ENCODE results near the gene C12orf43.

The C12orf43 gene

GRCh38 chr12:120993496-120993895 lies 22.8 kb downstream of the C12orf43 start:
- no peaks in the 10 kb centered on the region for H3K9me3 ChIP-seq (ENCODE audit: control insufficient read depth, insufficient read depth, low read length)
- H3F3A ChIP-seq (ENCODE audit: control insufficient read depth, insufficient read depth), result no peaks in the 10 kb centered on the region
- H3K27me3 ChIP-seq (ENCODE audit: control insufficient read depth, low read length), result no peaks in the 10 kb centered on the region; the same call in 1 of the 2 replicates
- H3K4me3 ChIP-seq (ENCODE audit: low read length), result no peak overlapping the region
- no peaks in the 10 kb centered on the region for H3K4me1 ChIP-seq (ENCODE audit: control insufficient read depth, low read length)
- no peaks in the 10 kb centered on the region for H4K20me1 ChIP-seq (ENCODE audit: control insufficient read depth, insufficient read depth, low read depth, low read length)
- no peak overlapping the region for H3K27ac ChIP-seq (ENCODE audit: low read depth, low read length)
- no peaks in the 10 kb centered on the region for H3K79me2 ChIP-seq (ENCODE audit: control insufficient read depth, low read length)
- no peaks in the 10 kb centered on the region; the same call in 1 of the 2 replicates for H3K9me2 ChIP-seq (replicated peaks; ENCODE audit: control insufficient read depth, low read length)
- TF ChIP-seq CTCF (IDR thresholded peaks at IDR 0.05; ENCODE audit: low read depth, low read length, poor library complexity, severe bottlenecking), result no peak
- TF ChIP-seq EZH2phosphoT487 (IDR thresholded peaks at IDR 0.05; ENCODE audit: borderline replicate concordance, low read length), result no peak
- no peaks in the 10 kb centered on the region for H3K36me3 ChIP-seq (ENCODE audit: control insufficient read depth, low read length)
- no peak overlapping the region for H3K4me2 ChIP-seq (ENCODE audit: low read length)

GRCh38 chr12:120992989-120993388 lies 23.3 kb downstream of the C12orf43 start:
- no peaks in the 10 kb centered on the region; the same call in 1 of the 2 replicates for H3K9me2 ChIP-seq (replicated peaks; ENCODE audit: control insufficient read depth, low read length)
- no peaks in the 10 kb centered on the region for H3K9me3 ChIP-seq (ENCODE audit: control insufficient read depth, insufficient read depth, low read length)
- no peaks in the 10 kb centered on the region for H4K20me1 ChIP-seq (ENCODE audit: control insufficient read depth, insufficient read depth, low read depth, low read length)
- no peaks in the 10 kb centered on the region; the same call in 1 of the 2 replicates for H3K27me3 ChIP-seq (ENCODE audit: control insufficient read depth, low read length)
- no peak overlapping the region for H3K4me3 ChIP-seq (ENCODE audit: low read length)
- H3K79me2 ChIP-seq (ENCODE audit: control insufficient read depth, low read length), result no peaks in the 10 kb centered on the region
- H3K27ac ChIP-seq (ENCODE audit: low read depth, low read length), result no peak overlapping the region
- H3F3A ChIP-seq (ENCODE audit: control insufficient read depth, insufficient read depth), result no peaks in the 10 kb centered on the region
- no peaks in the 10 kb centered on the region for H3K36me3 ChIP-seq (ENCODE audit: control insufficient read depth, low read length)
- no peak overlapping the region for H3K4me2 ChIP-seq (ENCODE audit: low read length)
- TF ChIP-seq CTCF (IDR thresholded peaks at IDR 0.05; ENCODE audit: low read depth, low read length, poor library complexity, severe bottlenecking), result no peak
- TF ChIP-seq EZH2phosphoT487 (IDR thresholded peaks at IDR 0.05; ENCODE audit: borderline replicate concordance, low read length), result no peak
- no peaks in the 10 kb centered on the region for H3K4me1 ChIP-seq (ENCODE audit: control insufficient read depth, low read length)

- Histone ChIP-seq H3F3A (ENCODE audit: control insufficient read depth, insufficient read depth) (no peaks in the 10 kb centered on the region), H3K36me3 (ENCODE audit: control insufficient read depth, low read length) (no peaks in the 10 kb centered on the region), H3K4me2 (ENCODE audit: low read length) (no peak overlapping the region), H3K9me2 (replicated peaks; ENCODE audit: control insufficient read depth, low read length) (no peaks in the 10 kb centered on the region; the same call in 1 of the 2 replicates), H3K4me3 (ENCODE audit: low read length) (no peak overlapping the region), H3K4me1 (ENCODE audit: control insufficient read depth, low read length) (no peaks in the 10 kb centered on the region), H4K20me1 (ENCODE audit: control insufficient read depth, insufficient read depth, low read depth, low read length) (no peaks in the 10 kb centered on the region), H3K27me3 (ENCODE audit: control insufficient read depth, low read length) (no peaks in the 10 kb centered on the region; the same call in 1 of the 2 replicates), H3K27ac (ENCODE audit: low read depth, low read length) (no peak overlapping the region), H3K79me2 (ENCODE audit: control insufficient read depth, low read length) (no peaks in the 10 kb centered on the region), H3K9me3 (ENCODE audit: control insufficient read depth, insufficient read depth, low read length) (no peaks in the 10 kb centered on the region)
- TF ChIP-seq CTCF (IDR thresholded peaks at IDR 0.05; ENCODE audit: low read depth, low read length, poor library complexity, severe bottlenecking), result no peak
- TF ChIP-seq EZH2phosphoT487 (IDR thresholded peaks at IDR 0.05; ENCODE audit: borderline replicate concordance, low read length), result no peak
Observed at GRCh38 chr12:120991965-120992364, 24.3 kb downstream of the C12orf43 start.

Data from DOHH2 (cell line).